HG03469 (cell line): ENCODE measurements around the gene LRP1B.

Experiments
- ATAC-seq: cut with Tn5 transposase; IDR thresholded peaks from one replicate; pipeline ENCODE4 v1.9.1; 2021; ENCODE audit warnings: mild to moderate bottlenecking, moderate library complexity, moderate number of reproducible peaks; ENCODE audit not compliant: unreplicated experiment

Gene LRP1B

GRCh38 chr2:140246957-140247356 lies 1883.9 kb downstream of the LRP1B start:
- no peak for ATAC-seq

- ATAC-seq = no peak
Observed at GRCh38 chr2:140246058-140246457, 1884.8 kb downstream of the LRP1B start.

GRCh38 chr2:140242889-140243288 lies 1887.9 kb downstream of the LRP1B start:
- no peak for ATAC-seq

DNA sequence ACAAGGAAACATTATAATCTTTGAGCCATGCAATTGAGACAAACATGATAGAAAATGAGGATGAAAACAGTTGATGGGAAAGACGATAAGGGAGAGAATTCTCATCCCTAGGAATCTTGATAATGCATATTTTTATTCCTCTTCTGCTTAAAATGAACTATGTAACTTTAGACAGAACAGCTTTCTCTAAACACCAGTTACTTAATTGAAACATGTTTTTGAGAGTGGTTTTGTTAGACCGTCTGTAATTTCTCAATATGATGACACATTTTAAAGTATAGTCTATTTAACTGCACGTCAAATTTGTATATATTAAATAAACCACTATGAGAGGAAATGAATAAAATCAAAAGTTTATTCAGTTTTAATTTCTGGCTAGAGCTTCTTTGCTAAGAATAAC lies 1896.7 kb downstream of the LRP1B start:
- ATAC-seq = no peak

- no peak for ATAC-seq
Observed at GRCh38 chr2:140210963-140211362, 1919.9 kb downstream of the LRP1B start.

DNA sequence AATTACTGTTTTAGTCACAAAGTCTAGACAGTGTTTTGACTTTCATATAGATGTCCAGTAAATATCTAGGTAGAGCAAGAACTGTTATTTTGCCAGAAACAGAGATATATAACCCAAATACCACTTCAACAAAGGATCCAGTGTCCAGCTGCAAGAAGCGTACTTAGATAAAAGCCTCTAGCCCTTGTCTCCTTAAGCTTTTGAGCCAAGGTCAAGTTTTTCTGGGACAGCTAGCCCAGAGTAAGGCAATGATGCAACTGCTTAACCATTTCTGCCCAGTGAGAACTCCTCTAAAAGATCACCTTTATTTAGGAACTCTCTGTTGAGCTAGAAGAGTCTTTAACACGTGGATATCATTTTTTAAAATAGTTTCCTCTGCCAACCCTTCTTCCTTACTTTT lies 1925.7 kb downstream of the LRP1B start:
- ATAC-seq = no peak

DNA sequence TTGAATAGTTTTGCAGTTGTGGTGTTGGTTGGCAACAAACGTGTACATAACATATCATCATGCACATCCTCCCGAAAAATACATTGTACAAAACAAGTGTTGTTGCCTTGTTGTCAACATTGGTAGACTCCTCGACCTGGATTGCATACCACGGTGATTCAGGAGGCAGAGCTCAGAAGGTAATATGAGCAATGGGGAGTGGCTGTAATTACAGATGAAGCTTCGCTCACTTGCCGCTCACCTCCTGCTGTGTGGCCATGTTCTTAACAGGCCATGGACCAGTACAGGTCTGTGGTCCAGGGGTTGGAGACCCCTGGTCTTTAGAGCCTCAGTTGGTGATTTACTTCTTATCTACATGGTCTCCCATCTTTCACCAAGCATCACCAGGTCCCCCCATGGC lies 1927.5 kb downstream of the LRP1B start:
- no peak for ATAC-seq

- no peak for ATAC-seq
Observed at GRCh38 chr2:140201572-140201971, 1929.2 kb downstream of the LRP1B start.

- ATAC-seq = no peak
Observed at GRCh38 chr2:140200764-140201163, 1930.1 kb downstream of the LRP1B start.

GRCh38 chr2:140200307-140200706 lies 1930.5 kb downstream of the LRP1B start:
- no peak for ATAC-seq

DNA sequence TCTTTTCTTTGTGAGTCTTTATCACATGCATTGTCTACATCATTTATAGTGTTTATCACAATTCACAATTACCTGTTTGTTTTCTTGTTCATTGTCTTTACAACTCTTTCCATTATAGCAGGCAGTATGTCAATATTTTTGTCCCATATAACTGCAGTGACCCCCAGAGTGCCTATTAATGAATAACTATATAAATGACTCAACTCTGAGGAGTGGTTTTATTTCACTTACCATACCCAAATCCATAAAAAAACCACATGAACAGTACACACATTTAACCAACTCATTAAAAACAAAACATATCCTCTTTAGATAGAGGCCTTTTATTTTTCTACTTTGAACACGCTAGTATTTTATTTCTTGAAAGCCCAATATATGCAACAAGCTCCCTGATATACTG lies 1931.5 kb downstream of the LRP1B start:
- no peak for ATAC-seq

GRCh38 chr2:140187086-140187485 lies 1943.7 kb downstream of the LRP1B start:
- ATAC-seq = no peak

GRCh38 chr2:140186313-140186712 lies 1944.5 kb downstream of the LRP1B start:
- no peak for ATAC-seq

GRCh38 chr2:140185076-140185475 lies 1945.7 kb downstream of the LRP1B start:
- ATAC-seq = no peak

DNA sequence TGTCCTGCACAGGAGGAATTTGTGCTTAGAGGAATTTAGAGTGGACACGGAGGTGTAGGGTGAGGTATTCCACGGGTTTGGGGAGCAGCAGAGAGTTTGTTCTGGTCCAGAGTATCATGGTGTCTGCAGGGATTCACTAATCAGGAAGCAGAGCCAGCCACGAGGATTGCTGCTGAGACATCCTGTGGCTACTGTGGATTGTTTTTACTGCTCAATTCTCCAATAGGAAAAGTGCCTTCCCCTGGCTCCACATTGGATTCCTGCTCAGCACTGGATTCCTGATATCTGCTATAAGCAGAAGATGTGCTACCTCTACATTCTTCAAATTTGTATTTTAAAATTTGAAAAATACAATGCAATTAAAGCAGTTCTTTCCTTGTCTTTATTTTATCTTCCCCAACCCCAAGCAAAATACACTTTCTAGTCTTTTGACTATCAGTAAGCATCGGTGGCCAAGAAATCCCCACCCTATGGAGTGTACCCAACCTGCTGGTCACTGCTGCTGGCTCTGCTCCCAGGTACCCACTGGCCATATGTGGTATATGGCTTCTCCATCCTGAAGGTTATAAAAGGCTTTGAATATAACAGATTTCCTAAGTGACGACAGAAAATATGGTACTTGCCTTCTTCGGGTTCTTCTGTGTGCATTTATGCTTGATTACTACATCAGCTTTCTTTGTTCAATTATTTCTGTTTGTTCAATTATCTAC lies 1947.6 kb downstream of the LRP1B start:
- ATAC-seq = no peak
